Central memory CD8-positive, alpha-beta T cell (primary cell): ENCODE results near the gene POU6F2.
A peak's percentile ranks its signal among the peaks of the same experiment; 100 is the strongest.

ENCODE experiments used
- ATAC-seq: fragments of 150-1000 bp; cut with Tn5 transposase; replicated peaks from 2 replicates; pipeline ENCODE4 v1.10.0; 2022; ENCODE audit warnings: mild to moderate bottlenecking, moderate FRiP score, moderate number of reproducible peaks; ENCODE audit not compliant: poor library complexity, severe bottlenecking; ENCODE audit errors: extremely low read depth
- DNase-seq, 2 donors: peaks; one replicate each; pipeline ENCODE4 v3.0.0; 2021; ENCODE audit warnings: low spot score in 2 of 2
- H3K27ac Mint-ChIP-seq: one replicate; pipeline ENCODE4 v1.8.0; 2022; ENCODE audit warnings: low read depth, mild to moderate bottlenecking, moderate library complexity, mixed read lengths
- H3K27me3 Mint-ChIP-seq: one replicate; pipeline ENCODE4 v1.8.0; 2022; ENCODE audit warnings: mixed read lengths
- H3K36me3 Mint-ChIP-seq: one replicate; pipeline ENCODE4 v1.8.0; 2022; ENCODE audit warnings: mild to moderate bottlenecking, moderate library complexity, mixed read lengths; ENCODE audit not compliant: insufficient read depth
- H3K4me1 Mint-ChIP-seq: one replicate; pipeline ENCODE4 v1.8.0; 2022; ENCODE audit warnings: mixed read lengths
- H3K4me3 Mint-ChIP-seq: one replicate; pipeline ENCODE4 v1.8.0; 2022; ENCODE audit warnings: mild to moderate bottlenecking, moderate library complexity, mixed read lengths
- H3K9me3 Mint-ChIP-seq: one replicate; pipeline ENCODE4 v1.8.0; 2022; ENCODE audit warnings: mixed read lengths

Gene POU6F2

GRCh38 chr7:39406467-39406866 lies 428.8 kb downstream of the POU6F2 start:
- H3K4me1 Mint-ChIP-seq, result no peaks in the 10 kb centered on the region
- no peaks in the 10 kb centered on the region for H3K9me3 Mint-ChIP-seq
- H3K36me3 Mint-ChIP-seq, result peaks cover 5% of the 10 kb centered on the region
- ATAC-seq, result no peak
- peaks cover 19% of the 10 kb centered on the region for H3K27me3 Mint-ChIP-seq
- no peak overlapping the region for H3K27ac Mint-ChIP-seq
- no peak overlapping the region for H3K4me3 Mint-ChIP-seq
- no peak for DNase-seq

GRCh38 chr7:39407137-39407536 lies 429.4 kb downstream of the POU6F2 start:
- ATAC-seq (no peak), DNase-seq (no peak)
- H3K27me3 Mint-ChIP-seq, result peaks cover 19% of the 10 kb centered on the region
- H3K9me3 Mint-ChIP-seq, result no peaks in the 10 kb centered on the region
- no peak overlapping the region for H3K27ac Mint-ChIP-seq
- H3K4me3 Mint-ChIP-seq, result no peak overlapping the region
- H3K36me3 Mint-ChIP-seq, result peaks cover 5% of the 10 kb centered on the region
- no peaks in the 10 kb centered on the region for H3K4me1 Mint-ChIP-seq

- Mint-ChIP-seq H3K4me1 (no peaks in the 10 kb centered on the region), H3K9me3 (no peaks in the 10 kb centered on the region), H3K27ac (no peak overlapping the region), H3K27me3 (peaks cover 19% of the 10 kb centered on the region), H3K36me3 (peaks cover 5% of the 10 kb centered on the region), H3K4me3 (no peak overlapping the region)
- ATAC-seq, result no peak
- DNase-seq, result no peak
Observed at GRCh38 chr7:39407723-39408122, 430.0 kb downstream of the POU6F2 start.

DNA sequence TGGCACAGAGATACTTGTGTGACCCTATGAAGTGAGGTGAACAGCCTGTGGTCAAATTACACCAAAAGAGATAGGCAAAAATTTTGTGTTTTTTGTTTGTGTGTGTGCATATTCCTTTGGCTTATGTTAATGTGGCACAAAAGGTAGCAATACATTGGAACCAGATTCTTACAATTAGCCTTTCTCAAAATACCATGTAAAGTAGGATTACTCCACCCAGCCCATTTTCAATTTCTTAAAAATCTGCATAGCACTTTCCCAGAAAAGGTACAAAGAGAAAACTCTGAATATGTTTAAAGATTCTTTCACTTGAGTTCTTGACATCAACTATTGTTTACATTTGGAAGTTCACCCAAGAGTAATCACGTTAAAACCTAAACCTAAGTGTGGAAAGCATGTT lies 431.2 kb downstream of the POU6F2 start:
- H3K4me1 Mint-ChIP-seq, result peaks cover 4% of the 10 kb centered on the region
- peaks cover 5% of the 10 kb centered on the region for H3K36me3 Mint-ChIP-seq
- ATAC-seq (no peak), DNase-seq (no peak)
- no peaks in the 10 kb centered on the region for H3K9me3 Mint-ChIP-seq
- H3K4me3 Mint-ChIP-seq, result no peak overlapping the region
- peaks cover 22% of the 10 kb centered on the region for H3K27me3 Mint-ChIP-seq
- H3K27ac Mint-ChIP-seq, result no peak overlapping the region

DNA sequence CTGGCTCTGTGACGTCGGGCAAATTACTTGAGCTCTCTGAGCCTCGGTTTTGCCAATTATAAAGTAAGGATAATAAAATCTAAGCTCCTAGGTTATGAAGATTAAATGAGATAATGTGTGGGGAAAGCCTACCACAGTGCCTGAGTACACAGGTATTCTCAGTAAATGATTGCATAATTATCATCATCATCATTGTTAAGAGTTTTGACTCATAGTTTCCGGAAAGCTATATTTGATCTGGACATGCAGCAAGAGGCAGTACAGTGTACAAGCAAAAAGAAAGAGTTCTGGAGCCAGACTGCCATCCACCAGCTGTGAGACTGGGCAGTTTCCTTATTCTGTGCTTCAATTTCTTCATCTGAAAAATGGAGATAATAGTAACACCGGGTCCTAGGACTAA lies 432.9 kb downstream of the POU6F2 start:
- no peak for ATAC-seq
- Mint-ChIP-seq H3K4me1 (peaks cover 9% of the 10 kb centered on the region), H3K9me3 (no peaks in the 10 kb centered on the region), H3K36me3 (peaks cover 6% of the 10 kb centered on the region), H3K4me3 (no peak overlapping the region), H3K27me3 (peaks cover 33% of the 10 kb centered on the region), H3K27ac (no peak overlapping the region)
- no peak for DNase-seq

- Mint-ChIP-seq H3K9me3 (no peaks in the 10 kb centered on the region), H3K27ac (no peak overlapping the region), H3K27me3 (peaks cover 37% of the 10 kb centered on the region), H3K4me1 (peaks cover 9% of the 10 kb centered on the region), H3K36me3 (peaks cover 3% of the 10 kb centered on the region), H3K4me3 (peak overlapping the region; percentile 79)
- DNase-seq, result no peak
- ATAC-seq, result no peak
Observed at GRCh38 chr7:39413636-39414223, 436.0 kb downstream of the POU6F2 start.

DNA sequence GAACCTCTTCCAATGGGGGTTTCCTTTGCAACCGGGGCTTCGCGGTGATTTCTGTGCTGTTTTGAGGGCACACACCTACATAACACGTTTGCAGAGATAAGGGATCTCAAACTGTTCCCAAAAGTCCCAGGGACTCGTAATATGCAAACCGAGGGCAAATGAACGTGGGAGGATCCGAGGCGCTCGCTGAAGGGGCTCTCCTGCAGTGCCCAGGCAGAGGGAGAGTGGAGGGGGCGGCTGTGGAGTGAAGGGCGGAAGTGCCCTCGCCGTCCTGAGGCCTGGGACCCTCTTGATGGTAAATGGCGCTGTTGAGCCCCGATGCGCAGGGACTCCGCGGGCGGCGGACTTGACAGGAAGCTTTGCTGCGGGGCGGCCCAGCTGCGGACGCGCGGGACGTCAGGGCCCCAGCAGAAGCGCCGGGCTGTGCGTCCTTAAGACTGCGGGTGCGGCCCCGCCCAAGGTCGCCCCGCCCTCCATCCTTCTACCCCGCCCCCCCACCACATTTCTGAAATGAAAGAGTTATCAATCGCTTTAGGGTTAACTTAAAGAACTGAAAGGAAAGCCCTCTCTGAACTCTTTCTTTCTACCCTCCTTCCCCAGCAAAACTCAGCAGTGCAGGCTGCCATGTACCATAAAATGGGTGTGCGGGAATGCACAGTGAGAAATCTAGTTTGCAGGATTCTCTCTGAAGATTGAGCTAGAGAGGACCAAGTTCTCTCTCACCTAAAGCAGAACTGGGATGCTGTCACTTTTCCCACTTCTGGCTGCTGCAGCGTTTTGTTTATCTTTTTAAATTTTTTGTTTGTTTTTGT lies 436.7 kb downstream of the POU6F2 start:
- Mint-ChIP-seq H3K27ac (no peak overlapping the region), H3K27me3 (peaks cover 37% of the 10 kb centered on the region), H3K4me3 (peak overlapping the region; percentile 79), H3K4me1 (peaks cover 9% of the 10 kb centered on the region), H3K9me3 (no peaks in the 10 kb centered on the region), H3K36me3 (peaks cover 3% of the 10 kb centered on the region)
- ATAC-seq (peak; percentile 49), DNase-seq (no peak)

- peaks cover 9% of the 10 kb centered on the region for H3K4me1 Mint-ChIP-seq
- H3K27me3 Mint-ChIP-seq, result peaks cover 37% of the 10 kb centered on the region
- ATAC-seq, result no peak
- no peaks in the 10 kb centered on the region for H3K9me3 Mint-ChIP-seq
- no peak overlapping the region for H3K27ac Mint-ChIP-seq
- H3K36me3 Mint-ChIP-seq, result peaks cover 3% of the 10 kb centered on the region
- no peak for DNase-seq
- H3K4me3 Mint-ChIP-seq, result peak overlapping the region; percentile 38
Observed at GRCh38 chr7:39415091-39415787, 437.5 kb downstream of the POU6F2 start.

DNA sequence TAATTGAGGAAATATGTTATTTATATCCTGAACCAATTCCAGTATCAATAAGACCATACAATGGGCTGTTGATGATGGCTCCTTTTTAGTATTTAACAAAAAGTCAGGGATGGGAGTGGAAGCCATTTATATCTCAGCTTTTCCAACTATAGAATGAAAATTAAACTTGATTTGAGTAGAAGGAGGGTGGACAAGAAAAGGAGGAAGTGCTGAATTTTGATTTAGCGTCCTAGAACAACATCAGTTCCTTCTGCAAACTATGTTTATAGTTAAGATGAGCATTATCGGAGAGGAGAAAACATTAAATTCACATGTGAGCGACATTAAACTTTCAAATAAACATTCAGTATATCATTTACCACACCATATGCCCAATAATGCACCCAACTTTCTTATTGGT lies 439.2 kb downstream of the POU6F2 start:
- H3K4me1 Mint-ChIP-seq, result peaks cover 9% of the 10 kb centered on the region
- no peaks in the 10 kb centered on the region for H3K9me3 Mint-ChIP-seq
- peaks cover 37% of the 10 kb centered on the region for H3K27me3 Mint-ChIP-seq

GRCh38 chr7:39417642-39418041 lies 439.9 kb downstream of the POU6F2 start:
- Mint-ChIP-seq H3K9me3 (no peaks in the 10 kb centered on the region), H3K27me3 (peaks cover 37% of the 10 kb centered on the region), H3K4me1 (peaks cover 9% of the 10 kb centered on the region), H3K36me3 (peaks cover 3% of the 10 kb centered on the region), H3K27ac (no peak overlapping the region), H3K4me3 (no peak overlapping the region)
- DNase-seq (no peak), ATAC-seq (no peak)

More for the DNA sequence above, 439.2 kb downstream of the POU6F2 start:
- peaks cover 3% of the 10 kb centered on the region for H3K36me3 Mint-ChIP-seq
- ATAC-seq (no peak), DNase-seq (no peak)
- H3K4me3 Mint-ChIP-seq, result no peak overlapping the region
- H3K27ac Mint-ChIP-seq, result no peak overlapping the region

DNA sequence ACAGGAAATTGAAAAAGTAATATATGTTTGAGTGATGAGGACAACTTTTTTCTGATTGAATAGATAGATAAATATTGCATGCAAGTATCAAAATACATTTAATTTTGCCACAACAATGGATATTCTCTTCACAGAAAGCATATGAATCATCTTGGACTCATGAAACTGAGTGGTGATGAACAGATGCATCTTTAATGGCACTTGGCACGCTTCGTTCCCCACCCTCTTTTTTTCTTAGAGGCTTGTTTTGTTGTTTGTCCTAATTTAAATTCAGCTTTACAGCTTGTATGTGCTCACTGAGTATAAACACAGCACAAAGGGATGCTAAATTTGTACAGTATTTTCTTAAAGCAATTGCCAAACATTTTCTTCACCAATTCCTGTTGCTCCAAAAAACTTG lies 443.5 kb downstream of the POU6F2 start:
- peaks cover 14% of the 10 kb centered on the region for H3K27me3 Mint-ChIP-seq
- H3K4me1 Mint-ChIP-seq, result no peaks in the 10 kb centered on the region
- H3K27ac Mint-ChIP-seq, result no peak overlapping the region
- no peak overlapping the region for H3K4me3 Mint-ChIP-seq
- ATAC-seq (no peak), DNase-seq (no peak)
- H3K9me3 Mint-ChIP-seq, result no peaks in the 10 kb centered on the region
- H3K36me3 Mint-ChIP-seq, result no peaks in the 10 kb centered on the region

- ATAC-seq (no peak), DNase-seq (no peak)
- Mint-ChIP-seq H3K27ac (no peak overlapping the region), H3K36me3 (no peaks in the 10 kb centered on the region), H3K4me1 (no peaks in the 10 kb centered on the region), H3K9me3 (no peaks in the 10 kb centered on the region), H3K27me3 (peaks cover 10% of the 10 kb centered on the region), H3K4me3 (no peak overlapping the region)
Observed at GRCh38 chr7:39421661-39422060, 444.0 kb downstream of the POU6F2 start.

DNA sequence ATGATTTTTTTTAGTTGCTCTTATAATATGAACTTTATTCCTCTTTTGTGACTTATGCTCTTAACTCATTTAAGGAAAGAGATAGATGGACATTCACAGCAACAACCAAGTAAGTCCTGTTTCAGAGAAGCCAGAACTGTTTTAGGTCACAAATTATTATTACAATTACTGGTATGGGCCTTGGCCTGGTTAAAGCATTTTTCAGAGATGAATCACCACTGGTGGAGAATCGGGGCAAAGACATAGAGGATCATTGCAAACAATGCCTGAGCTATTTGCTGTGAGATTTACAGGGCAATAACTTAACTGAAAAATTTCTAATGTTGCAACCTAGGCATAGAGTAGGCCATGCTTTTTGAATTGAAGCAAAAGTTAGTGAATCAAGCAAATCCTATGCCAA lies 450.5 kb downstream of the POU6F2 start:
- Mint-ChIP-seq H3K27ac (no peak overlapping the region), H3K36me3 (no peaks in the 10 kb centered on the region), H3K4me3 (no peak overlapping the region), H3K27me3 (peaks cover 19% of the 10 kb centered on the region), H3K9me3 (no peaks in the 10 kb centered on the region), H3K4me1 (no peaks in the 10 kb centered on the region)
- no peak for ATAC-seq
- no peak for DNase-seq
